H1 (cell line): ENCODE data around the gene AMOTL2. TPM values are rescaled to one million over a fixed set of nuclear protein-coding genes. Genes with fewer than 3 reads are reported as not detected.

Experiments
- CTCF ChIA-PET: fragments of 300-600 bp; sonication (Branson Sonifier 250); formaldehyde crosslinking; loops from one replicate; lab custom pipeline; 2021; ENCODE audit not compliant: partially characterized antibody; lab: Charles Lee
- POLR2A ChIA-PET: fragments of 300-600 bp; sonication (Branson Sonifier 250); formaldehyde crosslinking; loops from one replicate; lab custom pipeline; 2021; ENCODE audit warnings: inconsistent platforms; ENCODE audit not compliant: partially characterized antibody; lab: Charles Lee
- DNase-seq, 2 experiments: peaks; one replicate each; pipeline versions ENCODE4 v3.0.0 to v3.0.0-alpha.2; 2010 to 2022; ENCODE audit warnings: low spot score in 2 of 2, low read depth in 1 of 2, mixed read lengths in 1 of 2
- FAIRE-seq: peaks from 2 replicates; lab custom pipeline; 2011; peaks lifted over from hg19 to GRCh38; lab: Jason Lieb, UNC
- H2AFZ ChIP-seq: 2 replicates; pipeline ENCODE4 v1.8.1; 2012; ENCODE audit warnings: low read length, inconsistent platforms
- H2AK5ac ChIP-seq: 2 replicates; pipeline ENCODE4 v1.6.1; 2013; ENCODE audit warnings: low read depth, low read length
- H2BK120ac ChIP-seq: replicated peaks from 2 replicates; pipeline ENCODE3; 2013; ENCODE audit warnings: low read depth, low read length, inconsistent platforms
- H2BK12ac ChIP-seq: 2 replicates; pipeline ENCODE4 v1.6.1; 2013; ENCODE audit warnings: low read depth, low read length
- H2BK15ac ChIP-seq: 2 replicates; pipeline ENCODE4 v1.6.1; 2013; ENCODE audit warnings: low read length
- H2BK20ac ChIP-seq: 2 replicates; pipeline ENCODE4 v1.6.1; 2013; ENCODE audit warnings: low read length
- H2BK5ac ChIP-seq: 2 replicates; pipeline ENCODE4 v1.6.1; 2013; ENCODE audit warnings: low read depth, low read length
- H3K14ac ChIP-seq: 2 replicates; pipeline ENCODE4 v1.6.1; 2013; ENCODE audit warnings: inconsistent platforms; ENCODE audit not compliant: insufficient read length
- H3K18ac ChIP-seq: 2 replicates; pipeline ENCODE4 v1.6.1; 2013; ENCODE audit warnings: low read length; ENCODE audit errors: extremely low read depth
- H3K23ac ChIP-seq: 2 replicates; pipeline ENCODE4 v1.6.1; 2013; ENCODE audit warnings: inconsistent platforms; ENCODE audit not compliant: insufficient read length
- H3K23me2 ChIP-seq: 2 replicates; pipeline ENCODE4 v1.6.1; 2013; ENCODE audit warnings: low read depth, low read length
- H3K27ac ChIP-seq: 2 replicates; pipeline ENCODE4 v1.6.1; 2011; ENCODE audit warnings: low read depth, low read length, inconsistent platforms
- H3K27me3 ChIP-seq, 4 experiments: replicated peaks in 1 of 4; 1 replicate in 1 of 4; 2 replicates in 3 of 4; pipeline versions ENCODE4 v1.6.1 to v1.8.1; 2011 to 2013; ENCODE audit warnings: low read length in 3 of 4, mild to moderate bottlenecking in 3 of 4, inconsistent platforms in 2 of 4, mixed read lengths in 2 of 4, moderate library complexity in 1 of 4; ENCODE audit not compliant: control insufficient read depth in 3 of 4, insufficient read depth in 3 of 4; ENCODE audit errors: extremely low read depth in 1 of 4
- H3K36me3 ChIP-seq, 4 experiments: 2 replicates each; pipeline versions ENCODE4 v1.6.1 to v1.8.1; 2011 to 2013; ENCODE audit warnings: mild to moderate bottlenecking in 4 of 4, low read length in 3 of 4, moderate library complexity in 2 of 4, control low read depth in 1 of 4, inconsistent platforms in 1 of 4; ENCODE audit not compliant: insufficient read depth in 4 of 4, control insufficient read depth in 2 of 4
- H3K4ac ChIP-seq: replicated peaks from 2 replicates; pipeline ENCODE3; 2013; ENCODE audit warnings: low read length, low read depth, mixed read lengths, inconsistent platforms; ENCODE audit not compliant: insufficient read length
- H3K4me1 ChIP-seq, 4 experiments: replicated peaks in 1 of 4; 1 replicate in 1 of 4; 2 replicates in 3 of 4; pipeline versions ENCODE4 v1.6.1 to v1.8.1; 2011 to 2013; ENCODE audit warnings: low read length in 3 of 4, inconsistent platforms in 2 of 4, mixed read lengths in 1 of 4; ENCODE audit not compliant: insufficient read depth in 4 of 4, control insufficient read depth in 3 of 4
- H3K4me2 ChIP-seq, 2 experiments: 2 replicates each; pipeline versions ENCODE4 v1.6.1 to v1.8.1; 2011 to 2013; ENCODE audit warnings: low read depth in 2 of 2, low read length in 2 of 2, control low read depth in 1 of 2, inconsistent platforms in 1 of 2, mild to moderate bottlenecking in 1 of 2; ENCODE audit not compliant: insufficient read depth in 1 of 2
- H3K4me3 ChIP-seq, 4 experiments: fragments of 200-600, 300-600 bp in 1 of 4; sonication (generic), shearing (Covaris generic), sonication (Bioruptor Twin) in 1 of 4; 2 replicates each; pipeline versions ENCODE4 v1.5.1 to v1.8.1; 2011 to 2016; ENCODE audit warnings: low read length in 4 of 4, low read depth in 3 of 4, control low read depth in 2 of 4, inconsistent platforms in 2 of 4, mild to moderate bottlenecking in 2 of 4, mixed read lengths in 1 of 4, moderate library complexity in 1 of 4; ENCODE audit not compliant: insufficient read depth in 2 of 4; ENCODE audit errors: extremely low read depth in 1 of 4
- H3K56ac ChIP-seq: replicated peaks from 2 replicates; pipeline ENCODE3; 2013; ENCODE audit warnings: low read depth, mild to moderate bottlenecking, mixed read lengths, low read length, inconsistent platforms; ENCODE audit not compliant: insufficient read length
- H3K79me1 ChIP-seq: 2 replicates; pipeline ENCODE4 v1.6.1; 2013; ENCODE audit warnings: low read depth, low read length, control low read depth
- H3K79me2 ChIP-seq, 2 experiments: 2 replicates each; pipeline versions ENCODE4 v1.6.1 to v1.8.1; 2012 to 2013; ENCODE audit warnings: low read length in 2 of 2, mild to moderate bottlenecking in 2 of 2, inconsistent platforms in 1 of 2; ENCODE audit not compliant: insufficient read depth in 2 of 2, control insufficient read depth in 1 of 2
- H3K9ac ChIP-seq, 4 experiments: replicated peaks in 1 of 4; 1 replicate in 1 of 4; 2 replicates in 3 of 4; pipeline versions ENCODE4 v1.6.1 to v1.8.1; 2011 to 2013; ENCODE audit warnings: low read depth in 3 of 4, low read length in 3 of 4, control low read depth in 2 of 4, mild to moderate bottlenecking in 2 of 4, moderate library complexity in 2 of 4, inconsistent platforms in 1 of 4; ENCODE audit errors: extremely low read depth in 1 of 4
- H3K9me3 ChIP-seq, 2 experiments: 2 replicates each; pipeline versions ENCODE4 v1.6.1 to v1.8.1; 2012 to 2013; ENCODE audit warnings: mild to moderate bottlenecking in 2 of 2, moderate library complexity in 2 of 2, control low read depth in 1 of 2, inconsistent platforms in 1 of 2, low read depth in 1 of 2, low read length in 1 of 2, mixed read lengths in 1 of 2; ENCODE audit not compliant: insufficient read depth in 2 of 2
- H4K20me1 ChIP-seq, 2 experiments: replicated peaks in 1 of 2; 2 replicates each; pipeline versions ENCODE3 to v1.8.1; 2011 to 2013; ENCODE audit warnings: inconsistent platforms in 2 of 2, low read length in 2 of 2, mild to moderate bottlenecking in 1 of 2; ENCODE audit not compliant: insufficient read depth in 2 of 2, control insufficient read depth in 1 of 2
- H4K5ac ChIP-seq: 2 replicates; pipeline ENCODE4 v1.6.1; 2013; ENCODE audit warnings: low read length, low read depth, mixed read lengths, inconsistent platforms; ENCODE audit not compliant: insufficient read length
- H4K8ac ChIP-seq: 2 replicates; pipeline ENCODE4 v1.8.0; 2013; ENCODE audit warnings: mild to moderate bottlenecking, moderate library complexity, low read length, inconsistent platforms; ENCODE audit not compliant: insufficient read depth; ENCODE audit errors: extremely low read depth
- H4K91ac ChIP-seq: replicated peaks from 2 replicates; pipeline ENCODE3; 2013; ENCODE audit warnings: low read length, mixed read lengths, inconsistent platforms; ENCODE audit not compliant: insufficient read length
- ASH2L ChIP-seq: fragments of 200-600, 300-600 bp; sonication (generic); IDR thresholded peaks from one replicate; pipeline ENCODE4 v1.7.1; 2017; ENCODE audit warnings: low read length
- CHD1 ChIP-seq: IDR thresholded peaks from 2 replicates; pipeline ENCODE4 v1.6.1; 2012; ENCODE audit warnings: low read depth, low read length, improper control_type of control experiment
- E2F6 ChIP-seq: IDR thresholded peaks from 2 replicates; pipeline ENCODE4 v1.6.1; 2012; ENCODE audit warnings: inconsistent platforms
- MAFK ChIP-seq: IDR thresholded peaks from 2 replicates; pipeline ENCODE4 v1.6.1; 2012; ENCODE audit warnings: low read depth, mild to moderate bottlenecking, improper control_type of control experiment, low read length
- POLR2AphosphoS5 ChIP-seq: IDR thresholded peaks from 2 replicates; pipeline ENCODE4 v1.6.1; 2011; ENCODE audit warnings: low read depth, low read length
- WGBS, 2 experiments: shearing (Covaris generic) in 1 of 2; methylation state at CpG; one replicate each; pipeline versions ENCODE4 v1.1.6 to v1.1.7; 2013 to 2015; ENCODE audit warnings: low lambda C conversion rate in 2 of 2, mixed read lengths in 2 of 2, inconsistent platforms in 1 of 2, low coverage in 1 of 2, missing lambda C conversion rate in 1 of 2; ENCODE audit not compliant: insufficient replicate concordance in 2 of 2, insufficient coverage in 1 of 2, insufficient read length in 1 of 2; ENCODE audit errors: extremely low coverage in 1 of 2, missing lambda C conversion rate in 1 of 2; 5-methylcytosine and 5-hydroxymethylcytosine counted together
- polyA plus RNA-seq, 7 experiments: library from polyadenylated mRNA; depleted of rRNA in 3 of 7; stranded (reverse) in 5 of 7; unstranded in 2 of 7; fragments of >200 nt in 5 of 7; fragments of 200-250 nt in 2 of 7; gene quantifications; 1 replicate in 5 of 7; 2 replicates in 1 of 7; 4 replicates in 1 of 7; pipeline versions ENCODE4 v1.2.1 to v1.2.3, GENCODE V29; 2011 to 2013; ENCODE audit warnings: missing spikeins in 2 of 7, mixed read lengths in 2 of 7
- total RNA-seq: library from RNA; stranded (reverse); fragmentation: NEBNext Ultra II Directional; extraction: Animal tissue kit (Norgen Biotek cat#: 25700); gene quantifications from 2 replicates; pipeline ENCODE4 v1.2.1, GENCODE V29; 2021

Gene AMOTL2
- total and polyA plus RNA-seq, 2 of the 8 experiments (the other 6 are each of a cell fraction or from before 2014, with no cell fraction given): 19.0 to 63.7 TPM

- ChIA-PET CTCF (interaction anchor here (0.6 to 10.1 kb wide), 19 partner anchors 9 to 166 kb away, joined by 3 to 95 read pairs (median 7); no protein-coding TSS in a partner anchor), POLR2A (interaction anchor here (0.6 to 27.3 kb wide), 21 partner anchors 9 to 172 kb away, joined by 3 to 804 read pairs (median 5); partner anchors contain the start of genes AMOTL2, ANAPC13 and CEP63)
- Histone ChIP-seq H3K14ac (no peak overlapping the region), H3K9ac (peak overlapping the region in 3 of 4 experiments; percentile 67 to 77 (median 68); a peak in 5 of 7 replicates), H4K8ac (peak overlapping the region; percentile 7), H3K9me3 (no peaks in the 10 kb centered on the region), H3K4me2 (peak overlapping the region; percentile 81 to 94), H3K23me2 (no peaks in the 10 kb centered on the region; the same call in 1 of the 2 replicates), H3K4me1 (peaks cover 15 to 32% (median 21%) of the 10 kb centered on the region in 4 experiments), H3K4ac (peak overlapping the region; percentile 1), H2BK15ac (peak overlapping the region; percentile 90; the same call in 1 of the 2 replicates), H4K20me1 (no peaks in the 10 kb centered on the region), H3K56ac (no peak overlapping the region), H3K23ac (no peak overlapping the region), H2BK5ac (peak overlapping the region; percentile 89; the same call in 1 of the 2 replicates), H3K27ac (0 out of 2 replicates have a peak overlapping the region, but pooled peaks have one; percentile 59), H3K27me3 (peaks cover 6 to 34% (median 22%) of the 10 kb centered on the region in 4 experiments), H2AK5ac (peak overlapping the region; percentile 94), H3K18ac (peak overlapping the region; percentile 91), H3K36me3 (no peaks in the 10 kb centered on the region), H2BK12ac (peak overlapping the region; percentile 98), H3K79me1 (no peaks in the 10 kb centered on the region), H2BK20ac (peak overlapping the region; percentile 57), H3K79me2 (no peaks in the 10 kb centered on the region), H2BK120ac (no peak overlapping the region), H3K4me3 (peak overlapping the region; percentile 32 to 67 (median 46)), H4K5ac (no peak overlapping the region), H2AFZ (peak overlapping the region; percentile 54; the same call in 1 of the 2 replicates), H4K91ac (peak overlapping the region; percentile 54)
- DNase-seq (peak in 1 of 2 experiments; percentile 45), FAIRE-seq (no peak)
- TF ChIP-seq POLR2AphosphoS5 (0 out of 2 replicates have a peak, but pooled peaks have one; percentile 29), MAFK (no peak), CHD1 (no peak), ASH2L (no peak), E2F6 (0 out of 2 replicates have a peak, but pooled peaks have one; percentile 6)
- 81% methylated on average over 11 of the region's 11 CpGs; no CpG with 5 or more reads in 1 of the 2 experiments for WGBS, 2 experiments
These were observed 60.2 kb downstream of the AMOTL2 start for GRCh38 chr3:134313847-134314587.
